ENCODE measurements around the gene SULF2.

- TF ChIP-seq POLR2A (IDR thresholded peaks at IDR 0.05) (no peak), CTCF (IDR thresholded peaks at IDR 0.05) (no peak)
These were observed 172.6 kb downstream of the SULF2 start for GRCh38 chr20:47612670-47613069.

All from testis (tissue), 2 donors.